LNCaP clone FGC (cell line): ENCODE results near the gene MCAM.

Experiments used
- DNase-seq: peaks from one replicate; pipeline ENCODE4 v3.0.0-alpha.2; 2011; ENCODE audit warnings: low read depth
- H3K4me3 ChIP-seq: 2 replicates; pipeline ENCODE4 v1.5.1; 2011; ENCODE audit warnings: mild to moderate bottlenecking, low read depth, low read length, control low read depth
- CTCF ChIP-seq: IDR thresholded peaks from 2 replicates; pipeline ENCODE4 v1.5.1; 2012; ENCODE audit warnings: mild to moderate bottlenecking; ENCODE audit not compliant: control insufficient read depth, insufficient read depth; ENCODE audit errors: extremely low read depth

MCAM gene

GRCh38 chr11:119316016-119316728 lies 758 bp downstream of the MCAM start:
- peak overlapping the region; percentile 32 for H3K4me3 ChIP-seq
- DNase-seq: no peak
- no peak for TF ChIP-seq CTCF

- no peak overlapping the region; the same call in 1 of the 2 replicates for H3K4me3 ChIP-seq
- DNase-seq: no peak
- no peak for TF ChIP-seq CTCF
Observed at GRCh38 chr11:119315131-119316015, 1.6 kb downstream of the MCAM start.

GRCh38 chr11:119314726-119315125 lies 2.2 kb downstream of the MCAM start:
- DNase-seq: no peak
- TF ChIP-seq CTCF: no peak
- no peak overlapping the region for H3K4me3 ChIP-seq

- no peak for DNase-seq
- TF ChIP-seq CTCF: no peak
- no peak overlapping the region for H3K4me3 ChIP-seq
Observed at GRCh38 chr11:119310682-119311052, 6.3 kb downstream of the MCAM start.

- DNase-seq: no peak
- TF ChIP-seq CTCF: no peak
- no peak overlapping the region for H3K4me3 ChIP-seq
Observed at GRCh38 chr11:119309953-119310681, 6.8 kb downstream of the MCAM start.

GRCh38 chr11:119309411-119309810 lies 7.5 kb downstream of the MCAM start:
- DNase-seq: peak; percentile 28
- no peak for TF ChIP-seq CTCF
- H3K4me3 ChIP-seq: no peak overlapping the region
